Left colon (tissue), 2 donors: ENCODE results near the gene CMTM8. TPM values are rescaled to one million over a fixed set of nuclear protein-coding genes. Genes with fewer than 3 reads are reported as not detected.
"Not testable (repeated sequence)": the region's sequence is repeated elsewhere in the genome, so short reads cannot be mapped to it uniquely, and the experiment has no call there.

Experiments
- ATAC-seq: fragments of 200-7000 bp; cut with Tn5 transposase; one replicate; pipeline ENCODE4 v1.9.1; 2020; ENCODE audit warnings: mild to moderate bottlenecking, moderate library complexity
- DNase-seq, 2 donors: peaks; one replicate each; pipeline ENCODE4 v3.0.0-alpha.2; 2020
- intact Hi-C, 2 donors: fragments of 100-400 bp; cut with DNase I in 1 of 2; cut with micrococcal nuclease in 1 of 2; formaldehyde crosslinking; loops; one replicate each; pipeline versions ENCODE4 v1.11.2 to v1.14.0; 2022; cut with DNase I, micrococcal nuclease
- total RNA-seq, 2 donors: library from RNA; stranded (reverse); fragmentation: NEBNext Ultra II Directional; extraction: Animal tissue kit (Norgen Biotek cat#: 25700); gene quantifications; one replicate each; pipeline ENCODE4 v1.2.1, GENCODE V29; 2021
- donor health status: DM: no; HTN: no; CAD: no.
- donor health status: DM: yes; HTN: yes; CAD: no.

CMTM8 gene
- total RNA-seq, 2 donors from 2014 or later = 8.4 to 11.4 TPM

- ATAC-seq, DNase-seq, intact Hi-C loops: not testable (repeated sequence)
These were observed 151.1 kb downstream of the CMTM8 start for GRCh38 chr3:32389577-32389976.

- DNase-seq (peak; percentile 74 to 79), ATAC-seq (peak; percentile 91)
- intact Hi-C loops = no loop called here
These were observed 153.4 kb downstream of the CMTM8 start, which contains the start of gene CMTM7 for GRCh38 chr3:32391643-32392535. Gene CMTM7, plus strand, starts transcription at chr3:32391853. Its CDS starts 54 bp downstream, at chr3:32391907.

- intact Hi-C loops = no loop called here
- ATAC-seq (peak; percentile 33), DNase-seq (peak; percentile 37 to 47)
These were observed 154.2 kb downstream of the CMTM8 start for GRCh38 chr3:32392536-32393302.

GRCh38 chr3:32395496-32395895, 157.0 kb downstream of the CMTM8 start:
- ATAC-seq (no peak), DNase-seq (no peak)
- intact Hi-C loops = no loop called here

GRCh38 chr3:32397941-32398340, 159.5 kb downstream of the CMTM8 start:
- DNase-seq = no peak
- intact Hi-C loops = no loop called here
- ATAC-seq = no peak

- intact Hi-C loops = no loop called here
- DNase-seq = peak in 1 of 2 donors; percentile 27
- no peak for ATAC-seq
These were observed 160.1 kb downstream of the CMTM8 start for GRCh38 chr3:32398531-32398930.

- intact Hi-C loops = no loop called here
- ATAC-seq = no peak
- no peak for DNase-seq
These were observed 160.6 kb downstream of the CMTM8 start for GRCh38 chr3:32399030-32399620.

GRCh38 chr3:32401126-32401525, 162.6 kb downstream of the CMTM8 start:
- ATAC-seq = peak; percentile 14
- intact Hi-C loops = no loop called here
- DNase-seq = no peak

- ATAC-seq (peak; percentile 84), DNase-seq (peak; percentile 79)
- intact Hi-C loops = no loop called here
These were observed 163.1 kb downstream of the CMTM8 start for GRCh38 chr3:32401556-32402081.

GRCh38 chr3:32403663-32404062, 165.2 kb downstream of the CMTM8 start:
- intact Hi-C loops = no loop called here
- ATAC-seq = no peak
- no peak for DNase-seq

- ATAC-seq (no peak), DNase-seq (no peak)
- intact Hi-C loops = no loop called here
These were observed 166.2 kb downstream of the CMTM8 start for GRCh38 chr3:32404714-32405113.

GRCh38 chr3:32405155-32405554, 166.7 kb downstream of the CMTM8 start:
- DNase-seq (no peak), ATAC-seq (no peak)
- intact Hi-C loops = no loop called here

- DNase-seq (peak in 1 of 2 donors; percentile 27), ATAC-seq (peak; percentile 68)
- intact Hi-C loops = no loop called here
These were observed 167.3 kb downstream of the CMTM8 start for GRCh38 chr3:32405711-32406323.

- intact Hi-C loops = no loop called here
- no peak for DNase-seq
- peak; percentile 45 for ATAC-seq
These were observed 168.3 kb downstream of the CMTM8 start for GRCh38 chr3:32406486-32407408.

- no peak for ATAC-seq
- no peak for DNase-seq
- intact Hi-C loops = no loop called here
These were observed 172.1 kb downstream of the CMTM8 start for GRCh38 chr3:32410367-32411246.

- ATAC-seq = no peak
- intact Hi-C loops = no loop called here
- no peak for DNase-seq
These were observed 173.0 kb downstream of the CMTM8 start for GRCh38 chr3:32411442-32411841.

GRCh38 chr3:32412887-32413286, 174.4 kb downstream of the CMTM8 start:
- no peak for DNase-seq
- no peak for ATAC-seq
- intact Hi-C loops = no loop called here
